ENCODE results near the gene ASTL. TPM values are rescaled to one million over a fixed set of nuclear protein-coding genes. Genes with fewer than 3 reads are reported as not detected.
"Not testable (repeated sequence)": the region's sequence is repeated elsewhere in the genome, so short reads cannot be mapped to it uniquely, and the experiment has no call there.

The ASTL gene
- total RNA-seq, 1 donor, result 6.5 TPM

GRCh38 chr2:96144481-96145035, 6.3 kb upstream of the ASTL start:
- Histone ChIP-seq H3K4me1 (ENCODE audit: insufficient read depth, low read length) (peaks cover 69% of the 10 kb centered on the region), H3K27me3 (ENCODE audit: insufficient read depth, low read length) (no peaks in the 10 kb centered on the region), H3K4me3 (ENCODE audit: low read length) (peak overlapping the region; percentile 58), H3K9me3 (ENCODE audit: low read depth, low read length) (no peaks in the 10 kb centered on the region)

- H3K9me3 ChIP-seq (ENCODE audit: low read depth, low read length), result no peaks in the 10 kb centered on the region
- H3K4me1 ChIP-seq (ENCODE audit: insufficient read depth, low read length), result peaks cover 67% of the 10 kb centered on the region
- H3K4me3 ChIP-seq (ENCODE audit: low read length), result peak overlapping the region; percentile 58
- no peaks in the 10 kb centered on the region for H3K27me3 ChIP-seq (ENCODE audit: insufficient read depth, low read length)
These were observed 5.7 kb upstream of the ASTL start for GRCh38 chr2:96143848-96144480.

GRCh38 chr2:96143231-96143847, 5.0 kb upstream of the ASTL start:
- no peaks in the 10 kb centered on the region for H3K27me3 ChIP-seq (ENCODE audit: insufficient read depth, low read length)
- peak overlapping the region; percentile 58 for H3K4me3 ChIP-seq (ENCODE audit: low read length)
- H3K9me3 ChIP-seq (ENCODE audit: low read depth, low read length), result no peaks in the 10 kb centered on the region
- H3K4me1 ChIP-seq (ENCODE audit: insufficient read depth, low read length), result peaks cover 61% of the 10 kb centered on the region

GRCh38 chr2:96142217-96143113, 4.2 kb upstream of the ASTL start:
- no peaks in the 10 kb centered on the region for H3K9me3 ChIP-seq (ENCODE audit: low read depth, low read length)
- H3K4me3 ChIP-seq (ENCODE audit: low read length), result no peak overlapping the region
- H3K27me3 ChIP-seq (ENCODE audit: insufficient read depth, low read length), result no peaks in the 10 kb centered on the region
- peaks cover 52% of the 10 kb centered on the region for H3K4me1 ChIP-seq (ENCODE audit: insufficient read depth, low read length)

GRCh38 chr2:96141624-96141967, 3.3 kb upstream of the ASTL start:
- H3K27me3 ChIP-seq (ENCODE audit: insufficient read depth, low read length); H3K9me3 ChIP-seq (ENCODE audit: low read depth, low read length); H3K4me3 ChIP-seq (ENCODE audit: low read length): not testable (repeated sequence)
- peaks cover 43% of the 10 kb centered on the region for H3K4me1 ChIP-seq (ENCODE audit: insufficient read depth, low read length)

- Histone ChIP-seq H3K9me3 (ENCODE audit: low read depth, low read length) (no peaks in the 10 kb centered on the region), H3K4me3 (ENCODE audit: low read length) (no peak overlapping the region), H3K27me3 (ENCODE audit: insufficient read depth, low read length) (no peaks in the 10 kb centered on the region), H3K4me1 (ENCODE audit: insufficient read depth, low read length) (peaks cover 38% of the 10 kb centered on the region)
These were observed 2.8 kb upstream of the ASTL start for GRCh38 chr2:96140941-96141623.

- Histone ChIP-seq H3K27me3 (ENCODE audit: insufficient read depth, low read length) (no peaks in the 10 kb centered on the region), H3K9me3 (ENCODE audit: low read depth, low read length) (no peaks in the 10 kb centered on the region), H3K4me3 (ENCODE audit: low read length) (no peak overlapping the region), H3K4me1 (ENCODE audit: insufficient read depth, low read length) (peaks cover 24% of the 10 kb centered on the region)
These were observed 968 bp upstream of the ASTL start for GRCh38 chr2:96139181-96139758.

- Histone ChIP-seq H3K4me1 (ENCODE audit: insufficient read depth, low read length) (peaks cover 7% of the 10 kb centered on the region), H3K4me3 (ENCODE audit: low read length) (no peak overlapping the region), H3K27me3 (ENCODE audit: insufficient read depth, low read length) (no peaks in the 10 kb centered on the region), H3K9me3 (ENCODE audit: low read depth, low read length) (no peaks in the 10 kb centered on the region)
These were observed 752 bp downstream of the ASTL start for GRCh38 chr2:96137321-96138178.

GRCh38 chr2:96136129-96136720, 2.1 kb downstream of the ASTL start:
- H3K9me3 ChIP-seq (ENCODE audit: low read depth, low read length), result no peaks in the 10 kb centered on the region
- H3K27me3 ChIP-seq (ENCODE audit: insufficient read depth, low read length), result no peaks in the 10 kb centered on the region
- H3K4me1 ChIP-seq (ENCODE audit: insufficient read depth, low read length), result no peaks in the 10 kb centered on the region
- no peak overlapping the region for H3K4me3 ChIP-seq (ENCODE audit: low read length)

GRCh38 chr2:96135621-96136020, 2.7 kb downstream of the ASTL start:
- Histone ChIP-seq H3K27me3 (ENCODE audit: insufficient read depth, low read length) (no peaks in the 10 kb centered on the region), H3K9me3 (ENCODE audit: low read depth, low read length) (no peaks in the 10 kb centered on the region), H3K4me3 (ENCODE audit: low read length) (no peak overlapping the region), H3K4me1 (ENCODE audit: insufficient read depth, low read length) (no peaks in the 10 kb centered on the region)

GRCh38 chr2:96135171-96135570, 3.1 kb downstream of the ASTL start:
- Histone ChIP-seq H3K27me3 (ENCODE audit: insufficient read depth, low read length) (no peaks in the 10 kb centered on the region), H3K9me3 (ENCODE audit: low read depth, low read length) (no peaks in the 10 kb centered on the region), H3K4me1 (ENCODE audit: insufficient read depth, low read length) (no peaks in the 10 kb centered on the region), H3K4me3 (ENCODE audit: low read length) (no peak overlapping the region)

GRCh38 chr2:96134421-96134820, 3.9 kb downstream of the ASTL start:
- Histone ChIP-seq H3K4me1 (ENCODE audit: insufficient read depth, low read length) (no peaks in the 10 kb centered on the region), H3K9me3 (ENCODE audit: low read depth, low read length) (no peaks in the 10 kb centered on the region), H3K27me3 (ENCODE audit: insufficient read depth, low read length) (no peaks in the 10 kb centered on the region), H3K4me3 (ENCODE audit: low read length) (no peak overlapping the region)

- no peaks in the 10 kb centered on the region for H3K9me3 ChIP-seq (ENCODE audit: low read depth, low read length)
- H3K4me1 ChIP-seq (ENCODE audit: insufficient read depth, low read length), result no peaks in the 10 kb centered on the region
- H3K27me3 ChIP-seq (ENCODE audit: insufficient read depth, low read length), result no peaks in the 10 kb centered on the region
- no peak overlapping the region for H3K4me3 ChIP-seq (ENCODE audit: low read length)
These were observed 6.2 kb downstream of the ASTL start for GRCh38 chr2:96131813-96132745.

Measured in mononuclear cell (primary cell).